GM19240 (cell line): ENCODE results near the gene PLXNB1.
A peak's percentile ranks its signal among the peaks of the same experiment; 100 is the strongest.
"Not testable (repeated sequence)": the region's sequence is repeated elsewhere in the genome, so short reads cannot be mapped to it uniquely, and the experiment has no call there.

Experiments
- DNase-seq: peaks from one replicate; pipeline ENCODE4 v3.0.0; 2011; ENCODE audit warnings: low spot score; ENCODE audit not compliant: insufficient read length

The PLXNB1 gene

GRCh38 chr3:48465531-48466378 is 35.9 kb upstream of the PLXNB1 start:
- peak; percentile 69 for DNase-seq

- DNase-seq, result no peak
These were observed 35.3 kb upstream of the PLXNB1 start for GRCh38 chr3:48465237-48465530.

GRCh38 chr3:48464713-48465221 is 34.9 kb upstream of the PLXNB1 start:
- no peak for DNase-seq

- DNase-seq, result no peak
These were observed 33.8 kb upstream of the PLXNB1 start for GRCh38 chr3:48463703-48464102.

- DNase-seq, result not testable (repeated sequence)
These were observed 31.9 kb upstream of the PLXNB1 start for GRCh38 chr3:48461767-48462166.

GRCh38 chr3:48460517-48460902 is 30.6 kb upstream of the PLXNB1 start:
- DNase-seq, result no peak

- no peak for DNase-seq
These were observed 30.1 kb upstream of the PLXNB1 start for GRCh38 chr3:48459773-48460516.

GRCh38 chr3:48459331-48459730 is 29.4 kb upstream of the PLXNB1 start:
- DNase-seq, result no peak

- DNase-seq, result no peak
These were observed 26.6 kb upstream of the PLXNB1 start for GRCh38 chr3:48456456-48456855.

- DNase-seq, result no peak
These were observed 21.4 kb upstream of the PLXNB1 start for GRCh38 chr3:48451270-48451669.

- peak; percentile 78 for DNase-seq
These were observed 16.7 kb upstream of the PLXNB1 start, which contains the start of gene ATRIP for GRCh38 chr3:48446425-48447193. Gene ATRIP, plus strand, starts transcription at chr3:48446737. Its CDS starts 109 bp downstream, at chr3:48446846.

GRCh38 chr3:48446043-48446424 is 16.1 kb upstream of the PLXNB1 start:
- no peak for DNase-seq

- no peak for DNase-seq
These were observed 15.5 kb upstream of the PLXNB1 start for GRCh38 chr3:48445277-48445882.

- DNase-seq, result no peak
These were observed 12.1 kb upstream of the PLXNB1 start for GRCh38 chr3:48441940-48442339.

- DNase-seq, result no peak
These were observed 10.7 kb upstream of the PLXNB1 start for GRCh38 chr3:48440590-48440958.

- DNase-seq, result peak; percentile 98
These were observed 10.1 kb upstream of the PLXNB1 start, which contains the start of the genes CCDC51 and TMA7 for GRCh38 chr3:48439820-48440589. Gene CCDC51, minus strand, starts transcription at chr3:48440119. Its CDS starts 4,991 bp downstream, at chr3:48435128. Gene TMA7, plus strand, starts transcription at chr3:48440257. Its CDS starts 40 bp downstream, at chr3:48440297.

- no peak for DNase-seq
These were observed 7.9 kb upstream of the PLXNB1 start for GRCh38 chr3:48437812-48438211.

- DNase-seq, result no peak
These were observed 7.0 kb upstream of the PLXNB1 start for GRCh38 chr3:48436855-48437254.

GRCh38 chr3:48436477-48436787 is 6.5 kb upstream of the PLXNB1 start:
- no peak for DNase-seq

GRCh38 chr3:48435774-48436476 is 6.0 kb upstream of the PLXNB1 start:
- DNase-seq, result peak; percentile 81
